Measurements from ENCODE around the gene RIN1.

DNA sequence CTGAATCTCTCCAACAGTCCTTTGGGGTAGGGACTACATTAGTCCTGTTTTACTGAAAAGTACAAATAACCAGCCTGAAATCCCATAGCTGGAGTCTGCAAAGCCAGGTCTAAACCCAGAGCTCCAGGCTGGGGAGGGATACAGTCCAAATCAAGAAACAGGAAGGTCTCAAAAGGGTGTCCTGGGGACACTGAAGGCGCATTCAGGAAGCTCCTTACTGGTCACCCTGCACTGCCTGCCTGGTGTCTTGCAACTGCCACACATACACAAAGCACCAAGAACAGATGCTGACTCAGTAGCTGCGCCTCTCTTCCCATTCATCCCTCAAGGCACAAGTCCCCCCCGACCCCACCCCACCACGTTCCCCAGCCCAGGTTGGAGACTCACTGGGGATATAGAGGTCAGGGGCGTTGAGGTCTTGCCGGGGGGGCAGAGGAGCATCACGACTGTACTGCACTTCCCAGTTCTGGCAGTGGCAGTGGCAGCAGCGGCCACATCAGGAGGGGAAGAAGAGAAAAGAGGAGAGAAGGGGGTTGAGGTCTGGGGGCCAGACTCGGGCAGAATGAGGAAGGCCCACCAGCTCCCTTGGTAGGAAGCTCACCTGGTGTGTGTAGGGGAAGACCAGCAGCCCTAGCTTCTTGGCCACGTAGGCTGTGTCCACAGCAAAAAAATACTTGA is 48.9 kb downstream of the RIN1 start:
- TF ChIP-seq CTCF (IDR thresholded peaks at IDR 0.05; ENCODE audit: extremely low read depth in 1 of 2, insufficient read depth in 1 of 2, low read depth in 1 of 2, low read length in 2 of 2) (no peak), POLR2A (IDR thresholded peaks at IDR 0.05; ENCODE audit: low read depth, low read length) (no peak), MYC (IDR thresholded peaks at IDR 0.05; ENCODE audit: low read depth, low read length) (no peak), EZH2 (IDR thresholded peaks at IDR 0.05; ENCODE audit: borderline replicate concordance, low read depth, low read length, severe bottlenecking) (no peak), POLR2AphosphoS5 (IDR thresholded peaks at IDR 0.05; ENCODE audit: insufficient read depth, low read depth, low read length) (no peak), MAX (IDR thresholded peaks at IDR 0.05; ENCODE audit: insufficient read depth, insufficient read length) (no peak), JUN (IDR thresholded peaks at IDR 0.05; ENCODE audit: borderline replicate concordance, insufficient read depth, insufficient read length, low read depth) (no peak), FOS (IDR thresholded peaks at IDR 0.05; ENCODE audit: borderline replicate concordance, insufficient read depth, low read length) (no peak), GATA2 (IDR thresholded peaks at IDR 0.05; ENCODE audit: insufficient read depth, insufficient read length, low read depth, low read length) (no peak)

All from endothelial cell of umbilical vein (primary cell).